HuH-7 (cell line): ENCODE results near the gene ZNF579.

Source experiments
- DNase-seq: peaks from one replicate; pipeline ENCODE4 v3.0.0; 2011; ENCODE audit warnings: low spot score

Gene ZNF579, protein sequence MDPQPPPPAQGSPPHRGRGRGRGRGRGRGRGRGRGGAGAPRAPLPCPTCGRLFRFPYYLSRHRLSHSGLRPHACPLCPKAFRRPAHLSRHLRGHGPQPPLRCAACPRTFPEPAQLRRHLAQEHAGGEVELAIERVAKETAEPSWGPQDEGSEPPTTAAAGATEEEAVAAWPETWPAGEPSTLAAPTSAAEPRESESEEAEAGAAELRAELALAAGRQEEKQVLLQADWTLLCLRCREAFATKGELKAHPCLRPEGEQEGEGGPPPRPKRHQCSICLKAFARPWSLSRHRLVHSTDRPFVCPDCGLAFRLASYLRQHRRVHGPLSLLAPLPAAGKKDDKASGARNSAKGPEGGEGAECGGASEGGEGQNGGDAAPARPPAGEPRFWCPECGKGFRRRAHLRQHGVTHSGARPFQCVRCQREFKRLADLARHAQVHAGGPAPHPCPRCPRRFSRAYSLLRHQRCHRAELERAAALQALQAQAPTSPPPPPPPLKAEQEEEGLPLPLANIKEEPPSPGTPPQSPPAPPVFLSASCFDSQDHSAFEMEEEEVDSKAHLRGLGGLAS

DNA sequence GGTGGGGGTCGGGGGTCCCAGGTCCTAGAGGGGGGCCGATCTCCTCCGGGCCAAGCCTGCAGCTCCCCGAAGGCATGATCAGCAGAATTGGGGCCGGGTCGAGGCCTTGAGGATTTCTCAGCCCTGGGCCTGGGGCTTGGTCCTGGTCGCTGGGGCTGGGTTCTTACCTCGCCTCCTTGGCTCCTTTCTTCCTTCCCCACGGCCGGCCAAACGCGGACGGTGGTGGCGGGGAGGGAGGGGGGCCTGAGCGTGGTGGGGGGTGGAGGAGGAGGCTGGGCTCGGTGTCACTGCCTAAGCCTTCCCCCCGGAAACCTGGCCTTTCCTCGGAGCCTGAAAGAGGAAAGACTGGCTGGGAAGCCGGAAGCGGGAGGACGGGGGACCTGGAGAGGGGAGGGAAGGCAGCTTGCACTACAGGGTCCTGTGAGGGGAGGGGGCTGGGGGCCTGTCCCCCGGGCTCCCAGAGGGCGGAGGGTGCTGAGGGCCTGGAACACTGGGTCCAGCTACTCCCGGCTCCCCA lies at the start of gene ZNF579:
TSS of gene ZNF579 (minus strand) at position 221 of the 517 bp plus-strand sequence. CDS start 1,209 bp downstream, outside the sequence.
- peak; percentile 89 for DNase-seq

DNA sequence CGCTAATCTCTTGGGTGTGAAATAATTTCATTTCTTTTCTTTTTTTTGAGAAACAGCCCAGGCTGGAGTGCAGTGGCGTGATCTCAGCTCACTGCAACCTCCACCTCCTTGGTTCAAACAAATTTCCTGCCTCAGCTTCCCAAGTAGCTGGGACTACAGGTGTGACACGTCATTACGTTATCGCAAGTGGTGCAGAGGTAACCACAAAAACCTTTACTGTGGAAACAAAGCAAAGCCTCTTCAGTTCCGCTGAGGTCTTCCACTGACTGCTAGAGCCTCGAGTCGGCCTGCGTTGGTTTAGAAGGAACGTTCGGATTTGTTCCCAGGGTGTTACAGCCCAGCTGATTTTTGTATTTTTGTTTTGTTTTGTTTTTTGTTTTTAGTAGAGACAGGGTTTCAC lies 45.7 kb upstream of the ZNF579 start:
- no peak for DNase-seq

DNA sequence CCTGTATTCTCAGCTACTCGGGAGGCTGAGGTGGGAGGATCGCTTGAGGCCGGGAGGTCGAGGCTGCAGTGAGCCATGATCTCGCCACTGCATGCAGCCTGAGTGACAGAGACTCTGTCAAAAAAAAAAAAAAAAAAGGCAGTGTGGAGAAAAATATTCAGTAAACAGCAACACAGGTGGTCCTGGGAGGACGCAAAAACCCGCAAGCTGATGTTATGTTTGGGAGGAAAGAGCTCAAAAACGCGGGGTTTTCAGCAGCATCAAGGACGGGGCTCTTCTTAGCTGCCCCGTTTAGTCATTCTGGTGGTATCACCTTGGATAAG lies 44.3 kb upstream of the ZNF579 start:
- no peak for DNase-seq

DNA sequence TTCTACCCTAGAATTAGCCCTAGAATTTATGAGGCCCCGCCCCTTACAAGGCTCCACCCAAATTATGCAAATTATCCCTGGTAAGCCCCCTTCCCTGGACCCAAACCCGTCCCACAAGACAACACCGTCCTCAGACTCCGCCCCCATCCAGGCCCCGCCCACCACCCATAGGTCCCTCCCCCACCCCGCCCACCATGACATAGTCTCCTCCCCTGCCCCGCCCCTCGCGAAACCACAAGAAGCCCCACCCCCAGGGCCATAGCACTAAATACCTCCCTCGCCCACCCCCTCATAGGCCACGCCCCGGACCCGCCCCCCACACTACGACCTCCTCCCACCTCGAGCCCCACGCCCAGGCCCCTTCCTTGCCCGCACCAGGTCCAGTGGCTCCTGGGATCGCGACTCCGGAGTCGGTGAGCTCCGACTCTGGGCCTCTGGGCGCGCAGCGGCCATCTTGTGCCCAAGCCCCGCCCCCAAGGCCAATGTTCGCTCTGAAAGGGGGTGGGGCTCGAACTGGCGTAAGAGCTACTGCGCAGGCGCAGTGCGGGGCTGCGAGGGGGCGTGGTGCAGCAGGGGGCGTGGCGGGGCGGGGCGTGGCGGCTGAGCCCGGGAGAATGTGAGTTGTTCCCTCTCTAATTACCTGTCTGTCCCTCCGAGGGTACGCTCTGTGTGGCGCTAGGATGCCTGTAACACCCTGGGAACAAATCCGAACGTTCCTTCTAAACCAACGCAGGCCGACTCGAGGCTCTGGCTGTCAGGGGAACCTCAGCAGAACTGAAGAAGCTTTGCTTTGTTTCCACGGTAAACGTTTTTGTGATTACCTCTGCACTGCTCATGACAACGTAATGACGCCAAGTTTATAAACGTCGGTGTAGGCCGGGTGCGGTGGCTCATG lies 43.7 kb upstream of the ZNF579 start, which contains the start of gene ZNF784:
TSS of gene ZNF784 (minus strand) at position 458 of the 895 bp plus-strand sequence. CDS start at position 453, 5 bp downstream.
- peak; percentile 93 for DNase-seq

DNA sequence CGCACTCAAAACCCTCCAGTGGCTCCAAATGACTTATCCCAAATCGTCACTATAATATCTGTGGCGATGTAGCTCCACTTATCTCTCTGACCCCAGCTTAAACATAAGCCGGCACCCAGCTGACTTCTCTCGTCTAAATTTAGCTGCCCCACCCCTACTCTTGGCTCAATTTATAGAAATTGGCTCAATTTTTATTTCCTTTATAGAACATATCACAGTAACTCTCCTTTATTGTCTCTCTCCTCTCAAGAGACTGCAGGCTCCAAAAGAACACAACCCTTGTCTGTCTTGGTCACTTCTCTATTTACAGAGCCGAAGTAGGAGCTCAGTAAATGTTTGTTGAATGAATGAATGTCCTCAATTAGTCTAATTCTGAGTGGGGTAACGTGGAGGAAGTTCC lies 42.9 kb upstream of the ZNF579 start:
- no peak for DNase-seq

DNA sequence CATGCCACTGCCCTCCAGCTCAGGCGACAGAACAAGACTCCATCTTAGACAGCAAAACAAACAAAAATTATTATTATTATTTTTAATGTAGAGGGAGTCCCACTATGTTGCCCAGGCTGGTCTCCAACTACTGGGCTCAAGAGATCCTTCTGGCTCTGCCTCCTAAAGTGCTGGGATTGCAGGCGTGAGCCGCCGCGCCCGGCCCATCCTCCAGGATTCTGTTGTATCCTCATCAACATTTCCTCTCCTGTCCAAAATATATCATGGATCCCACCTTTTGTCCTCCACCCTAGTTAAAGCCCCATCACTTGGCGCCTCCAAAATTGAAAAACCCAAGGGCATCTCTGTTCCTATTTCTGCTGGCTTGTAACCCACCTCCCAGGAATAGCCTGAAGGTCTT lies 42.5 kb upstream of the ZNF579 start:
- no peak for DNase-seq

DNA sequence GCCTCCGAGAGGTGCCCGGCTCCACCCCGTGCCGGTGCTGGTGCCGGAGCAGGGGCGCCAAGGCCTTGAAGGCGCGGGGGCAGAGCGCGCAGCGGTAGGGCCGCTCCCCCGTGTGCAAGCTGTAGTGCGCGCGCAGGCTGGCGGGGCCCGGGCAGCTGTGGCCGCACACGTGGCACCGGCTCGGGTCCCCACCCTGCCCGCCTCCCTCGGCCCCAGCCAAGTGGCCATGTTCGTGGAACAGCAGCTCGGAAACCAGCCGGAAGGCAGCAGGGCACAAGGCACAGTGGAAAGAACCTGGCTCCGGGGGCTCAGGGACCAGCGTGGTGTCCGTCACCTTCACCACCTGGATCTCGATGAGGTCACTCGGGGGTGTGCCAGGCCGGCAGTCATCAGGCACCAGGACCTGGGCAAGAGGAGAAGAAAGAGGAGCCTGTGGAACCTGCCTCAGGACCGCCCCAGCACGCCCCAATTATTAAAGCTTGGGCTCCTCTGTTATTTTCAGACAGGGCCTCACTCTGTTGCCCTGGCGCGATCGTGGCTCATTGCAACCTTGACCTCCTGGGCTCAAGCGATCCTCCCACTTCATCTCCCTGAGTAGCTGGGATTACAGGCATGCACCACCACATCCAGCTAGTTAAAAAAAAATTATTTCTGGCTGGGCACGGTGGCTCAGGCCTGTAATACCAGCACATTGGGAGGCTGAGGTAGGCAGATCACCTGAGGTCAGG lies 41.8 kb upstream of the ZNF579 start:
- DNase-seq: no peak

DNA sequence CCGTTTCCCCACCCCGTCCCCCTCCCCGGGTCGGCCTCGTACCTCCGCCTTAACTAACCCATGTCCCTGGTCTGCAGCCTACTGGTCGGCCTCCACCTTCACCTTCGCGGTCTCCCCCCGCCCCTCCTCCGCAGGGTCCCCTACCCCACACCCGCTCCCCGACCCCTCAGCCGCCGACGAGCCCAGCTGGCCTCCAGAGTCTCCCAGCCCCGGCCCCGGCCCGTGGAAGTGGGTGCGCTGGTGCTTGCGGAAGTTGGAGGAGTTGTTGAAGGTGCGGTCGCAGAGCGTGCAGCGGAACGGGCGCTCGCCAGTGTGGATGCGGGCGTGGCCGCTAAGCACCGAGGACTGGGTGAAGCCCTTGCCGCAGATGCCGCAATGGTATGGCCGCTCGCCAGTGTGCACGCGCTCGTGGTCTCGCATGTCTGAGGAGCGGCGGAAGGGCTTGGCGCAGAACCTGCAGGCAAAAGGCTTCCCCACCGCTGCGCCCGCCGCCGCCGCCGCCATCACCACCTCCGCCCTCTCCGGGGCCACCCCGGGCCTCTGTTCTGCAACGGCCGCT lies 41.1 kb upstream of the ZNF579 start:
- DNase-seq: no peak

DNA sequence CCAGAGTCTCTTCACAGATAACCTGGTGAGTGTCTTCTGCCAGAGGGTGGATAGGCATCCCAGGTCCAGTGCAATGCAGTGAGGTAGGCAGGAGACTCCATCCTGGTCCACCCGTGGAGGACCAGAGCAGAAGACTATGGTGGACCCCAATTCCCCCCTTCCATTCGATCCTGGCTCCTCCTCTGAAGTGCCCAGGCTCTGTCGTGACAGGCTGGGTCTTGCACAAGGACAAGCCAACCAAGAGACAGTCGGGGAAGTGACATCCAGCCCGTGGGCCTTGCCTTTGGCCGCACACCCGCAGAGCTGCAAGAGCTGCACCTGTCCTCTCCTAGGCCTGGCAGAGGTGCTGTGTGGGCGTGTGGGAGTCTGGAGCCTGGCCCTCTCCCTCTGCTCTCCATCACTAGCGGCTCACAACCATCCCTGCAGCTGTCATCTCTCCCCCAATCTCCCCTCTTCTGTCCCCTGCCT lies 40.6 kb upstream of the ZNF579 start:
- no peak for DNase-seq

DNA sequence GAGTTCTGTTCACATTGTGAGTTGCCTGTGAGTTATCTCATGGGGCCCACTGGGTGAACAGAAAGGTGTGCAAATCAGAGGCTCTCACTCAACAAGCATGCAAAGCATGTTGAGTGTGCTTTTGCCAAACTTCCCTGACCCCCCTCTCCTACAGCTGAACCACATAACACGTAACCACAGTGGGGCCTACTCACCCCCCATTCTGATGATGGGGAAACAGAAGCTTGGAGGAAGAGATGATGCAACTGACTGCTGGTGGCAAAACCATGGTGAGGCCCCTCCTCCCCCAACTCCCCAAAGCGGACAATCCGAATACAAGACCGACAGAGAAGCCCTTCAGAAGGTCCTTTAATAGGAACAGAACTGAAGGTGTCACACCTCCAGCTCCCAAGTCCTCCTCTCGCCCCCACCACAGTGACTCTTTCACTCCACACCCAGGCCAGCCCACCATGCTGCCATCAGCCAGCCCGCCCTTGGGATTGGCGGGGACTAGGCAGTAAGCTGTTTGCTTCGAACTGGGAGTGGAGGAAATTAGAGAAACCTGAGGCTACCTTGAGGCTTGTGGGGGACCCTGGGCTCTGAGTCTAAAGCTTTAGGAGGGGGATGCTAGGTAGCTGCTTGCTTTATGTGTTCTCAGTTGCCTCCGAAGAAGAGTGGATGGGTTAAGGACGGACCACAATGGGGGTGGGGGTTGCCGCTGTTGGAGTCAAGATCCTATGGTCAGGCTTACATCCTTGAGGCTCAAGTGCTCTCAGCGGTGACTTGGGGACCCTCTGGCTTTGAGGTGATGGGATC lies 40.0 kb upstream of the ZNF579 start:
- DNase-seq: no peak

DNA sequence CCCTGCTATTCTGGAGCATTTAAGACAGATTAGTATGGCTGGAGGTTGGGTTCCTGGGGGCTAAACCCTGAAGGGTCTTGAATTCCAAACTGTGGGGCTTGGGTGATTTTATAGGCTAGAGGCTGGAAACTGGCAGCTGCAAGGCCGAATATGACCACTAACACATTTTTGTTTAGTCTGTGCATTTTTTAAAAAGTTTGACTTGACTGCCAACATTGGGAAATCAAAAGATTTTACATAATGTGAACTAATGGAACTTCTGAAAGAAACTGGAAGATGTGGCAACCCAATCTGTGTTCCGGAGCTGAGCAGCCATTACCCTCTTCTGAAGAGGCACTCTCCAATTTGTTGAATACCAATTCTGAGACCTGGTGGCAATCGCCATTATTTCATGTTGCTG lies 38.6 kb upstream of the ZNF579 start:
- no peak for DNase-seq

DNA sequence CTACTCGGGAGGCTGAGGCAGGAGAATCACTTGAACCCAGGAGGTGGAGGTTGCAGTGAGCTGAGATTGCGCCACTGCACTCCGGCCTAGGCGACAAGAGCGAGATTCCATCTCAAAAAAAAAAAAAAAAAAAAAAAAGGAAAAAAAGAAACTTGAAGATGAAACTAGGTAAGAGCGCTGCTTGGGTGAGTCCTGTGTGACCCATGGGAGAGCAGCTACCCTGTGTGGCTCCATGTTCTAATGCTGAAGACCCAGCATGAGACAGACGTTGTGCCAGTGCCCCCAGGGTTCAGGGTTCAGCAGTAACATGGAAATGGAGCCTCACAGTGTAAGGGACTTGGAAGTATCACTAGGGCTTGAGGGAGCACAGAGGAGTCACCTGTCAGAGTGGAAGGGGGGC lies 37.8 kb upstream of the ZNF579 start:
- no peak for DNase-seq

DNA sequence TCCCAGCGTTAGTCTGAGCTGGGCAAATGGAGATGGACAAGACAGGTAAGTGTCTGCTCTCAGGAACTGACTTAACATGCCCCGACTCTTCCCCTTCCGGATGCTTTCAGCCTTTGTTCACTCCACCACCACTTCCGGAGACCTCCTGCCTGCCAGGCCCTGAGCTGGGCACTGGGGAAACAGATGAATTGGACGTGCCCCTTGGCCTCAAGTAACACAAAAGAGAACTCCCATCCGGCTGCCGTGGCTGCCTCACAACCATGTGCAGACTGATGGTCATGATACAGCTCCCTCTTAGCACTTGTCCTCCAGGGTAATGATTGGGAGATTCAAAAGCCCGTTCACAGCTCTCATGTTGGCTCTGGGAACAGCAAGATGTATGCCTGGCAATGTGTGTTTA lies 36.8 kb upstream of the ZNF579 start:
- no peak for DNase-seq

DNA sequence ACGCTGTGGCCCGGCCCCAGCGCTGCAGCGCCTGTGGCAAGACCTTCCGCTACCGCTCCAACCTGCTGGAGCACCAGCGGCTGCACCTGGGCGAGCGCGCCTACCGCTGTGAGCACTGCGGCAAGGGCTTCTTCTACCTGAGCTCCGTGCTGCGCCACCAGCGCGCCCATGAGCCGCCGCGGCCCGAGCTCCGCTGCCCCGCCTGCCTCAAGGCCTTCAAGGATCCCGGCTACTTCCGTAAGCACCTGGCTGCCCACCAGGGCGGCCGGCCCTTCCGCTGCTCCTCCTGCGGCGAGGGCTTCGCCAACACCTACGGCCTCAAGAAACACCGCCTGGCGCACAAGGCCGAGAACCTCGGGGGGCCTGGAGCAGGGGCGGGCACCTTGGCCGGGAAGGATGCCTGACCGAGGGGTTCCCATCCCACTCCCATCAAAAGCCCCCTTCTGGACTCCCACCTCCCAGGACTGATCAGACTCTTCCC lies 35.8 kb upstream of the ZNF579 start:
- no peak for DNase-seq

DNA sequence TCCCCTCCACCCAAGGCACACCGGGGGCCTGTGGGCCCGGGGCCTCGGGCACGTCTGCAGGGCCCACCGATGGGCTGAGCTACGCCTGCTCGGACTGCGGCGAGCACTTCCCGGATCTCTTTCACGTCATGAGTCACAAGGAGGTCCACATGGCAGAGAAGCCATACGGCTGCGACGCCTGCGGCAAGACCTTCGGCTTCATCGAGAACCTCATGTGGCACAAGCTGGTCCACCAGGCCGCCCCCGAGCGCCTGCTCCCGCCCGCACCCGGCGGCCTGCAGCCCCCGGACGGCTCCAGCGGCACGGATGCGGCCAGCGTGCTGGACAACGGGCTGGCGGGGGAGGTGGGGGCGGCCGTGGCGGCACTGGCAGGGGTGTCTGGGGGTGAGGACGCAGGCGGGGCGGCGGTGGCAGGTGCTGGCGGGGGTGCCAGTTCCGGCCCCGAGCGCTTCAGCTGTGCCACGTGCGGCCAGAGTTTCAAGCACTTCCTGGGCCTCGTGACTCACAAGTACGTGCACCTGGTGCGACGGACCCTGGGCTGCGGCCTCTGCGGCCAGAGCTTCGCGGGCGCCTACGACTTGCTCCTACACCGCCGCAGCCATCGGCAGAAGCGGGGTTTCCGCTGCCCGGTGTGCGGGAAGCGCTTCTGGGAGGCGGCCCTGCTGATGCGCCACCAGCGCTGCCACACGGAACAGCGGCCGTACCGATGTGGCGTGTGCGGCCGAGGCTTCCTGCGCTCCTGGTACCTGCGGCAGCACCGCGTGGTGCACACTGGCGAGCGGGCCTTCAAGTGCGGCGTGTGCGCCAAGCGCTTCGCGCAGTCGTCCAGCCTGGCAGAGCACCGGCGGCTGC lies 35.1 kb upstream of the ZNF579 start:
- DNase-seq: no peak

DNA sequence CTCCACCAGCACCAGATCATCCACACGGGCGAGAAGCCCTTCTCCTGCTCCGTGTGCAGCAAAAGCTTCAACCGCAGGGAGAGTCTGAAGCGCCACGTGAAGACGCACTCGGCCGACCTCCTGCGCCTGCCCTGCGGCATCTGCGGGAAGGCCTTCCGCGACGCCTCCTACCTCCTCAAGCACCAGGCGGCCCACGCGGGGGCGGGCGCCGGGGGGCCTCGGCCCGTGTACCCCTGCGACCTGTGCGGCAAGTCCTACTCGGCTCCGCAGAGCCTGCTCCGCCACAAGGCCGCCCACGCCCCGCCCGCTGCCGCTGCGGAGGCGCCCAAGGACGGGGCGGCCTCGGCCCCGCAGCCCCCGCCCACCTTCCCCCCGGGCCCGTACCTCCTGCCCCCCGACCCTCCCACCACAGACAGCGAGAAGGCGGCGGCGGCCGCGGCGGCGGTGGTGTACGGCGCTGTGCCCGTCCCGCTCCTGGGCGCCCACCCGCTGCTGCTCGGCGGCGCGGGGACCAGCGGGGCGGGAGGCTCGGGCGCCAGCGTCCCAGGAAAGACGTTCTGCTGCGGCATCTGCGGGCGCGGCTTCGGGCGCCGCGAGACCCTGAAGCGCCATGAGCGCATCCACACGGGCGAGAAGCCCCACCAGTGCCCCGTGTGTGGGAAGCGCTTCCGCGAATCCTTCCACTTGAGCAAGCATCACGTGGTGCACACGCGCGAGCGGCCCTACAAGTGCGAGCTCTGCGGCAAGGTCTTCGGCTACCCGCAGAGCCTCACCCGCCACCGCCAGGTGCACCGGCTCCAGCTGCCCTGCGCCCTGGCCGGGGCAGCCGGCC lies 34.3 kb upstream of the ZNF579 start:
- no peak for DNase-seq

DNA sequence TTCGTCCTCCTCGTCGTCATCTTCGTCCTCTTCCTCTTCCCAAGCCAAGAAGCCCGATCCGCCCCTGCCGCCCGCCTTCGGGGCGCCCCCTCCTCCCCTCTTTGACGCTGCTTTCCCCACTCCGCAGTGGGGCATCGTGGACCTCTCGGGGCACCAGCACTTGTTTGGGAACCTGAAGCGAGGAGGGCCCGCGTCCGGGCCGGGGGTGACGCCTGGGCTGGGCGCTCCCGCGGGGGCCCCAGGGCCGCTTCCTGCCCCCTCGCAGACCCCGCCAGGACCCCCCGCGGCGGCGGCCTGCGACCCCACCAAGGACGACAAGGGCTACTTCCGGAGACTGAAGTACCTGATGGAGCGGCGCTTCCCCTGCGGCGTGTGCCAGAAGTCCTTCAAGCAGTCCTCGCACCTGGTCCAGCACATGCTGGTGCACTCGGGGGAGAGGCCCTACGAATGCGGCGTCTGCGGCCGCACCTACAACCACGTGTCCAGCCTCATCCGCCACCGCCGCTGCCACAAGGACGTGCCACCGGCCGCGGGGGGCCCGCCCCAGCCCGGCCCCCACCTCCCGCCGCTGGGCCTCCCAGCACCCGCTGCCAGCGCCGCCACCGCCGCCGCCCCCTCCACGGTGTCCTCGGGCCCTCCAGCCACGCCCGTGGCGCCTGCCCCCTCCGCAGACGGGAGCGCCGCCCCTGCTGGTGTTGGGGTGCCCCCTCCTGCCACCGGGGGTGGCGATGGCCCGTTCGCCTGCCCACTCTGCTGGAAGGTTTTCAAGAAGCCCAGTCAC lies 33.5 kb upstream of the ZNF579 start:
- DNase-seq: no peak

DNA sequence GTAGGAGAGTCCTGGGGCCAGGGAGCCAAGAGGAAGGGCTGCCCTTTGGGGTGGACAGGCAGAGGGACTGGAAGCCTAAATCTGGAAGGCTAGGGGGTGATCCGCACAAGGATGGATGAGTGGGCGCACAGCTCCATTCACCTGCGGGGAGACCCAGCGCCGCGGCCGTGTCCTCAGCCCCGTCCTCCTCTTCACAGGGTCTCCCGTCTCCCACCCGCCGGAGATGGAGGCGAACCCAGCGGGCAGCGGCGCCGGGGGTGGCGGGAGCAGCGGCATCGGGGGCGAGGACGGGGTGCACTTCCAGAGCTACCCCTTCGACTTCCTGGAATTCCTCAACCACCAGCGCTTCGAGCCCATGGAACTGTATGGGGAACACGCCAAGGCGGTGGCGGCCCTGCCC lies 32.7 kb upstream of the ZNF579 start:
- DNase-seq: no peak
